GM21367 (cell line): ENCODE data around the gene PTGES.
"Not testable (repeated sequence)": the region's sequence is repeated elsewhere in the genome, so short reads cannot be mapped to it uniquely, and the experiment has no call there.

Source experiments
- ATAC-seq: cut with Tn5 transposase; IDR thresholded peaks from one replicate; pipeline ENCODE4 v1.9.1; 2021; ENCODE audit not compliant: unreplicated experiment

The PTGES gene, protein sequence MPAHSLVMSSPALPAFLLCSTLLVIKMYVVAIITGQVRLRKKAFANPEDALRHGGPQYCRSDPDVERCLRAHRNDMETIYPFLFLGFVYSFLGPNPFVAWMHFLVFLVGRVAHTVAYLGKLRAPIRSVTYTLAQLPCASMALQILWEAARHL

DNA sequence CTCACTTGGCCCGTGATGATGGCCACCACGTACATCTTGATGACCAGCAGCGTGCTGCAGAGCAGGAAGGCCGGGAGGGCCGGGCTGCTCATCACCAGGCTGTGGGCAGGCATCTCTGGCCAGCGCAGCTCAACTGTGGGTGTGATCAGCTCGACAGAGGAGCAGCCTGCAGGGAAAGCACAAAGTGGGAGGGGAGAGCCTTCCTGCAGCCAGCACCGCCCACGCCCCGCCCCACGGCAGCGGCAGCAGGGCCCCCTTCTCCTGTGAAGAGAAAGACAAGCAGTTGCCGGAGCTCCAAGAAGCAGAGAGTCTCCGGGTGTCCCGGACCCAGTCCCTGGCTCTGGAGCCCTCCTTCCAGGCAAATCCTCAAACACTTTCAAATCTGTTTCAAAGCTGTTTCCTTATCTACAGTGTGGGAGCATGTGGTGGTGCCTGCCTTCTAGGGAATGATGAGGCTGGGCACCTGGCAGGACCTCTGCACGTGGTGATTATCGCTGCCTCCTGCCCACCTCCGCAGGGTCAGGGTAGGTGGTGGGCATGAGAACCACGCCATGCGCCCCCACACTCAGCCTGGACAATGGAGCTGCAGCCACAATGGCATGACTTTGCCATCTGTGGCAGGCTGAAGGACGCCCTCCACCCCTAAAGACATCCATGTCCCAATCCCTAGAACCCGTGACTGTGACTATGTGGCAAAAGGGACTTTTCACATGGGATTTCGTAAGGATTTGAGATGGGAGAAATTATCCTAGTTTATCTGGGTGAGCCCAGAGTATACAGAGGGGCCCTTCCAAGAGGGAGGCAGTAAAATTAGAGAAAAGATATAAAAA lies at the start of gene PTGES:
Gene PTGES, minus strand, starts transcription at position 143 of the 830 bp plus-strand sequence. Its CDS starts 30 bp downstream, at position 113.
- no peak for ATAC-seq

DNA sequence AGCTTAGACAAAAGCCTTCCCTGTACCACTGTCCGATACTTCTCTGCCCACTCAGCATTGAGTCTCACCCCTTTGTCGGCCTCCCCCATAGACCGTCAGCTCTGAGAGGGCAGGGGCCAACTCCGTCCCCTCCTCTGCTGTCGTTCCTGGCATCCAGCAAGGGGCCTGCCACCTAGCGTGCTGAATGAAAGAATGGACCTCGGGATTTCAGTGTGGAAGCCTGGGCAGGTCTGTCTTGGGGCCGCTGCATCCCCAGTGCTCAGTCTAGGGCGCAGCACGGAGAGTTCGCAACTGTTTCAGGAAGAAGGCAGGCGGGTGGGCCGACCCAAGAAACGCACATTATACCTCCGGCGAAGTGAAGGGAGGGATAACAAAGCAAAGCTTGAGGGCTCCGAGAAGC lies 48.7 kb upstream of the PTGES start:
- ATAC-seq, result no peak

DNA sequence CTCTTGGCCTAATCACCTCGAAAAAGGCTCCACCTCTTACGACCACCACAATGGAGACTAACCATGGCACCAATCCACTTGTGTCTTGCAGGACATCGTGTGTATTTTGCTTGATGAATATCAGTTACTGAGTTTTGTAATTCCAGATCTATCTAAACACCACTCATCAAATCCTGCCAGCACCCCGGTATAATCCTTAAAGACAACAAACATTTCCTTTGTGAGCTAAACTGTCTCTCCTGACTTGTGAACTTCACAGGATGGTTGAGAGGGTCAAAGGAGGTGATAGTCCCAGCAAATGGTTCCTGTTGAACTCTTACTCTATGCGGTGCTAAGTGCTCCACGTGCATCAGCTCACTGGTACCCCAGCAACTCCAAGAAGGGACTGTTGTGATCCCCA lies 46.1 kb upstream of the PTGES start:
- no peak for ATAC-seq

DNA sequence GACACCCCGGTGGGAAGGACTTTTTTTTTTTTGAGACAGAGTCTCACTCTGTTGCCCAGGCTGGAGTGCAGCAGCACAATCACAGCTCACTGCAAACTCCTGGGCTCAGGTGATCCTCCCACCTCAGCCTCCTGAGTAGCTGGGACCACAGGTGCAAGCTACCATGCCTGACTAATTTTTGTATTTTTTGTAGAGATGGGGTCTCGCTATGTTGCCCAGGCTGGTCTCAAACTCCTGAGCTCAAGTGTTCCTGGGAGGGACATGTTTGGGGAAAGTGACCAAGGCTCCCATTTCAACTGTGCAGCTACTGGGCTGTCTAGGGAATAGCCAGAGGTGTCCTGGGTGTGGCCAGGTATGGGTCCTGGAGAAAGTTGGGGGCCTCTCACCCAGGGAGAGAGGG lies 43.2 kb upstream of the PTGES start:
- not testable (repeated sequence) for ATAC-seq

DNA sequence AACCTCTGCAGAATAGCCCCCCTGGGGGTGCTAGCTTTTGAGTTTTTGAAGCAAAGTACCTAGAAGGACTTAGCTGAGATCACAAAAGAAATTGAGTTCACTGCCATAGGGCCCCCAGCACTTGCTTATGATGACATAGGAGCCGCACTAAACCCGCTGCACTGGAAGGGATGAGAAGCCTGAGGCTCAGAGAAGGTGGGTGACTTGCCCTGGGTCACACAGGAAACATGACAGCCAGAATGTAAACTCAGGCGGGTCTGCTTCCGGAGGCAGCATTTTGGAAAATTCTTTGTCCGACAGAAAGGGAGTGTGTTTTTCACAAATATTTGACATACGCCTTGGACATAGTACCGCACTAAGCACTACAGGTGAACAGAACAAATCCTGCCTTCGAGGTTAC lies 41.7 kb upstream of the PTGES start:
- ATAC-seq, result no peak

DNA sequence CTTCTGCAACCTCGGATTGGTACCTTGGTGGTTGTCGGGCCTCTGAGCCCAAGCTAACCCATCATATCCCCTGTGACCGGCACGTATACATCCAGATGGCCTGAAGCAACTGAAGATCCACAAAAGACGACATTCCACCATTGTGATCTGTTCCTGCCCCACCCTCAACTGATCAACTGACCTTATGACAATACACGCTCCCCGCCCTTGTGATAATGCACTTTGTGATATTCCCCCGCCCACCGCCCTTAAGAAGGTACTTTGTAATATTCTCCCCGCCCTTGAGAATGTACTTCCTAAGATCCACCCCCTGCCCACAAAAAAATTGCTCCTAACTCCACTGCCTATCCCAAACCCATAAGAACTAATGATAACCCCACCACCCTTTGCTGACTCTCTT lies 33.6 kb upstream of the PTGES start:
- ATAC-seq, result no peak

DNA sequence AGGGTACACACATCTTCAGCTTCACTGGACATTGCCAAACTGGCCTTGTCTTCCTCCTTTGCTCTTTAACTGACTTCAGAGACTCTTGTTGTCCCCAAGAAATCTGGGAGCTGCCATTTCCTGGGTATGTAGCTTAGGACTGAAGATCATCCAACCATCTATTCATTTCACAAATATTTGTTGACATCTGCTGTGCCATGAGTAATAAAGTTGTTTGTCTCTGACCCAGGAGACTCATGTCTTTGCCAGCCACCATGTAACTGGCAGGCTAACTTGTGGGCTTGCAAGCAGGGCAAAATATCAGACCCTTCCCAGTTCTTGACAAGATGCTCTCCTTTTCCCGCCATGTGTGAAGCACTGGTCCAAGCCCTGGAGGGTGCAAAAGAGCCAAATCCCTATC lies 33.0 kb upstream of the PTGES start:
- ATAC-seq, result no peak

DNA sequence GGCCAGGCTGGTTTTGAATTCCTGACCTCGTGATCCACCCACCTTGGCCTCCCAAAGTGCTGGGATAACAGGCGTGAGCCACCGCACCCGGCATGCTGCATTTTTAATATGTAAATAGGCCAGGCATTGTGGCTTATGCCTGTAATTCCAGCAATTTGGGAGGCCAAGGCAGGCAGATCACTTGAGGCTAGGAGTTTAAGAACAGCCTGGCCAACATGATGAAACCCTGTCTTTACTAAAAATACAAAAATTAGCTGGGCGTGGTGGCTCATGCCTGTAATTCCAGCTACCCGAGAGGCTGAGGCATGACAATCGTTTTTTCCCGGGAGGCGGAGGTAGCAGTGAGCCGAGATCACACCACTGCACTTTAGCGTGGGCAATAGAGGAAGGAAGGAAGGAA lies 32.1 kb upstream of the PTGES start:
- not testable (repeated sequence) for ATAC-seq

DNA sequence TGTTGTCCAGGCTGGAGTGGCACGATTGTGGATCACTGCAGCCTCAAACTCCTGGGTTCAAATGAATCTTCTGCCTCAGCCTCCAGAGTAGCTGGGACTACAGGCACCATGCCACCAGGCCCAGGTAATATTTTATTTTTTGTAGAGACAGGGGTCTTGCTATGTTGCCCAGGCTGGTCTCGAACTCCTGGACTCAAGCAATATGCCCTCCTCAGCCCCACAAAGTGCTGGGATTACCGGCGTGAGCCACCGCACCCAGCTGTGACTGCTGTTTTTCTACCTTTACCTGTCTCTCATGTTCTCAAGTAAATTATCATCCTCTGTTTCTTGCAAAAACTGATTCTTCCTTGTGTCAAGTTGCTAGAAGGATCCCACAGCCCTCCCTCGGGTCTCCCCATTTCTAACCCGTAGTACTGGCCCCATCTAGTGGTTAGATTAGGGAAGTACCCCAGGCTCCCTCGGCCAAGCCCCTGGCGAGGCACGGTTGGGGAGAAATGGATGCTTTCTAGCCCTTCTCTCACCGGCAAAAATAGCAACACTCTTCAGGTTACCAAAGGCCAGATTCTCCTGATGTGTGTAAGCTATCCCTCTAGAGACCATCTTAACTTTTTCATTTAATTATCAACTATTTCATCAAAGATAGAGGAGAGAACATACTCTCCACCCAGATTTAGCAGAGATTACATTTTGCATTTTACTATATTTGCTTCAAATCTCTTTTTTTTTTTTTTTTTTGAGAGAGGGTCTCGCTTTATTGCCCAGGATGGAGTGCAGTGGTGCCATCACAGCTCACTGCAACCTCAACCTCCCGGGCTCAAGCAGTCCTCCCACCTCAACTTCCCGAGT lies 30.9 kb upstream of the PTGES start:
- no peak for ATAC-seq

DNA sequence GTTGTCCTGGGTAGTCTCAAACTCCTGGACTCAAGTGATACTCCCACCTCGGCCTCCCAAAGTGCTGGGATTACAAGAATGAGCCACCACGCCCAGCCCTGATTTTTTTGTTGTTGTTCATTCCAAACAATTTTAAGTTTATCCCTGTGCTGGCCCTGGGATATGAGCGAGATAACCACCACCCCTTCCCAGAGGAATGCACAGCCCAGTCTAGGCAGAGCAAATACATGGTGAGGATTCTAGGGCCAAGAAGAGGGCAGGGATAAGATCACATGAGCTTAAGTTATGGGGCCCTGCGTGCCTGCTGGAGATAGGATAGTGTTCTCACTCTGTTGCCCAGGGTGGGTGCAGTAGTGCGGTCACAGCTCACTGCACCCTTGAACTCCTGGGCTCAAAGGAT lies 29.1 kb upstream of the PTGES start:
- ATAC-seq, result no peak

DNA sequence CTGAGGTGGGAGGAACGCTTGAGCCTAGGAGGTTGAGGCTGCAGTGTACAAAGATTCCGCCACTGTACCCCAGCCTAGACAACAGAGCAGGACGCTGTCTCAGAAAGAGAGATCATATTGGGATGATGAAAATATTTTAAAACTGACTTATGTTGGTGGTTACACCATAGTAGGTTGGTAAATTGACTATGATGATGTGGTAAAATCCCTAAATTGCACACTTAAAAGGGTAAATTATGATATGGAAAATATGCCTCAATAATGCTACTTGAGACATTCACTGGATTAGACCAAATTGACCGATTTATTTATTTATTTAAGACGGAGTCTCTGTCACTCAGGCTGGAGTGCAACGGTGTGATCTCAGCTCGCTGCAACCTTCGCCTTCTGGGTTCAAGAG lies 28.3 kb upstream of the PTGES start:
- ATAC-seq, result no peak

DNA sequence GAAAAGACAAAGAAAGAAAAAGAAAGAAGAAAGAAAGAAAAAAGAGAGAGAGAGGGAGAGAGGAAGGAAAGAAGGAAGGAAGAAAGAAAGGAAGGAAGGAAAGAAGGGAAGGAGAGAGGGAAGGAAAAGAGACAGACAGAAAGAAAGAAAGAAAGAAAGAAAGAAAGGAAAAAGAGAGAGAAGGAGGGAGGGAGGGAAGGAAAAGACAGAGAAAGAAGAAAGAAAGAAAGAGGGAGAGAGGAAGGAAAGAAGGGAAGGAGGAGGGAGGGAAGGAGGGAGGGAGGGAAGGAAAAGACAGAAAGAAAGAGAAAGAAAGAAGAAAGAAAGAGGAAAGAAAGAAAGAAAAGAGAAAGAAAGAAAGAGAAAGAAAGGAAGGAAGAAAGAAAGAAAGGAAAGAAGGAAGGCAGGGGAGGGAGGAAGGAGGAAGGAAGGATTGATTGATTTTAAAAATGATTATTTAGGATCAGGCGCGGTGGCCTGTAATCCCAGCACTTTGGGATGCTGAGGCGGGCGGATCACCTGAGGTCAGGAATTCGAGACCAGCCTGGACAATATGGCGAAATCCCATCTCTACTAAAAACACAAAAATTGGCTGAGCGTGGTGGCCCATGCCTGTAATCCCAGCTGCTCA lies 26.8 kb upstream of the PTGES start:
- ATAC-seq, result no peak

DNA sequence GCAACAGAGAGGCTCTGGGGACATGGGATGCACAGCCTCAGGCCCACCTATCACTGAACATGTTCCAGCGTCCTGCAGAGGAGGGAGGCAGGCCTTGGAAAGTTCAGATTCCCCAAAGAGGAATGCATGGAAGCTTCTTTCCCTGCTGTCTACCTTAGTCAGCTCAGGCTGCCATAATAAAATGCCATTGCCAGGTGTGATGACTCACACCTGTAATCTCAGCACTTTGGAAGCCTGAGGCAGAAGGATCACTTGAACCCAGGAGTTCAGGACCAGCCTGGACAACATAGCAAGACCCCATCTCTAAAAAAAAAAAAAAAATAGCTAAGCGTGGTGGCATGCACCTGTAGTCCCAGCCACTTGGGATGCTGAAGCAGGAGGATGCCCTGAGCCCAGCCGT lies 25.6 kb upstream of the PTGES start:
- no peak for ATAC-seq

DNA sequence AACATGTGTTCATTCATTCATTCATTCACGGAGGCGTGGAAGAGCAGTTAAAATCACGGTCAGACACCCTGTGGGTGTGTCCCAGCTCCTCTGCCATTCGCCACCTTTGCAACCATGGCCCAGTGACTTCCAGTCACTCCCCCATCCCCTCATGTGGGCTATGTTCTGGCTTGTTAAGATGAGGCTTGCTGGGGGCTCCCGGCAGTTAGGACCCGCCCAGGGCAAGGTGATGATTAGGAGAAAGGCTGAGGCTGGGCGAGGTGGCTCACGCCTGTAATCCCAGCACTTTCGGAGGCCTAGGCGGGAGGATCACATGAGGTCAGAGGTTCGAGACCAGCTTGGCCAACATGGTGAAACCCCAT lies 24.9 kb upstream of the PTGES start:
- no peak for ATAC-seq

DNA sequence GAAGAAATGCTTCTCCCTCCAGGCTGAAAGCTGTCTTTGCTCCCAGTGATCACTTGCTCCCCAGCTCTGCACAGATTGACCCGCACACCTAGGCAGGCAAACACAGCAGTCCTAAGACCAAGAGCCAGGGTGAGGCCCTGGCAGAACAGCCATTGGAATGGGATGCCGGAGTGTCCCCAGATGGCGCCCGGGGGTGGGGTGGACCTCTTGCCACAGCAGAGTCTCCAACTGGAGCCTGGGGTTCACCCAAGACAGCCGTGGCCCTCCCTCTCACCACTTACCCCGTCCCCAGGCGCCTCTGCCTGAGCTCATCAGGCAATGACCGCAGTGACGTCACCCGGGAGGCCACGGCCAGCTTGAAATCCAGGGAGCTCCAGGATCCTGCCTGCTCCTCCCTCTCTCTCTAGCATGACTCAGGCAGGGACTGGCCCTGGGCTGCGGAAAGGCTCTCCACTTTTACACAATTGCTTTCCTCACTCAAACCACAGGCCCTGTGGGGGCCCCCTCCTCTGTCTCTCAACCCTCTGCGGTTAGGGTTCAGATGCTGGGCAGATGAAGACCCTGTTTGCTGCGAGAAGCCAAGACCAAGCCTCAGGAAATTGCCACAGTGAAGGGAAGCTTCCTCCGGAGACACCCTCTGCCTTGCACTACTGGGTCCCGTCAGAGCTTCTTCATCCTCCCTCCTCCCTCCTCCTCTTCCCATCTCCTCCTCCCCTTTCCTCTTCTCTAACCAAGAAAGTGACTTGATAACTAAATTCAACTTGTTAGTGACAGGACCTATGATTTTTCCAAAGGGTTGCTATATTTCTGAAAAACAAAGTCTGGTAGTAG lies 24.3 kb upstream of the PTGES start:
- no peak for ATAC-seq

DNA sequence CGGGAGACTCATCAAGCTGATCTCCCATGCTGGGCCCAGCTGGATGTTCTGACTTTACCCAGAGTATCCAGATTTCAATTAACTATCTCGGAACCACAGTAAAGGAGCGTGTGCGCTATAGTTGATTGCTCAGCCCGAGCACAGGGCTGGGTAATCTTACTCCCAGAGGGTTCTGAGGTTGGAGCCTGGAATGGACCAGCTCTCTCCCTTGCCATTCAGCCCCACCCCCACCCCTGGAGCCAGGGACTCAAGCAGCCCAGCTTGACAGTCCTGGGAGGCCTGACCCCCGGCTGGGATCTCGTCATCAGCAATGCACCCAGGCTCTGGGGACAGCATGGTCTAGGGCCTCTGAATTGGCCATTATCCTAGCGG lies 23.7 kb upstream of the PTGES start:
- no peak for ATAC-seq

DNA sequence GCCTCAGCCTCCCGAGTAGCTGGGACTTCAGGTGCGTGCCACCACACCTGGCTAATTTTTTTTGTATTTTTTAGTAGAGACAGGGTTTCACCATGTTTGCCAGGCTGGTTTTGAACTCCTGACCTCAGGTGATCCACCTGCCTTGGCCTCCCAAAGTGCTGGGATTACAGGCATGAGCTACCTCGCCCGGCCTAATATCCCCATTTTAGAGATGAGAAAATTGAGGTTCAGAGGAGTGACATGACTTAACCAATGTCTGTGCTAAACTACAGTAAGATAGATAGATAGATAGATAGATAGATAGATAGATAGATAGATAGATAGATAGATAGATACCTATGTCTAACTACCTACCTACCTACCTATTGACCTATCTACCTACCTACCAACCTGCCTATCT lies 23.3 kb upstream of the PTGES start:
- not testable (repeated sequence) for ATAC-seq

DNA sequence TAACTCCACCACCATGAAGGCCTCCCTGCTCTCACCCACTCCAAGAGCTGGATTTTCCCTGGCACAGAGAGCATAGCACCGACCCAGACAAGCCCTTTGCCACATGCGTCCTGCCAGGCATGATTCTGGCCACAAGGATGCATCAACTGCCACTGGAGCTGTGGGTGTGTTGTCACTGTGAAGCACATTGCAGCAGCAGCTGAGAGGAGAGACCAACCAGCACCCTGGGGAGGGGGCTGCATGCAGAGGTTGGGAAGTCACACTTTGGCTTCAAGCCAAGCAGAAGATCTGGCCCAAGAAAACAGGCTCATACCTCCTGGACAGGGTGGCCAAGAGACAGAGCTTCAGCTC lies 22.6 kb upstream of the PTGES start:
- no peak for ATAC-seq

DNA sequence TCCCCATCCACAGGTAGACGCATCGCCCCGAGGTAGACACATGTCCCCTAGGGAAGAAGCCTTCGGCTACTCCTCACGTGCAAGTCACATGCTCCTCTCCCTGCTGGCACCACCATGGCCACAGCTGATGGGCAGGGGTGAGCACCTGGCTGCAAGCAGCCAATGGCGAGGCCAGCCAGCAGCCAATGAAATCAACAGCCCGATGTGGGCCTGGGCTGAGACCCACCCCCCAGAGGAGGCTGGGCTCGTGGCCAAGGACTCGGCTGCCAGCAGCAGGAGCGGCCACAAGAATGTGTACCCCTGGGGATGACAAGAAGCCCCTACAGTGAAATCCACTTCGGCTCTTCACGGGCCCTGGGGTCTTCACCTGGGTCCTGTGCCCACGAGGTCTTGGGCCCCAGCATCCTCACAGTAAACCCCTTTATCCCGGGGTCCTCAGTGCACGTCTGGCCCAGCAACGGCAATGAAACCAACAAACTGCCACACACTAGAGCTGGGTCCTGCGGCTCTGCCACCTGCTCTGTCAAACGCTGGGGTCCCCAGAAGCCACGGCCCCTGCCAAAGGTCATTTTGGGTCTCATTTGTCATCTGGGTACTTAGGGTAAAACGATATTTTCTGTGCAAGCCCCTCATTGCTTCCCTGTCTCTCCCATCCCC lies 22.1 kb upstream of the PTGES start:
- ATAC-seq, result no peak
